Esophagus muscularis mucosa (tissue), 4 donors: ENCODE measurements around the gene MAN1C1. TPM values are rescaled to one million over a fixed set of nuclear protein-coding genes. Genes with fewer than 3 reads are reported as not detected.

Experiments used
- DNase-seq: peaks from one replicate; pipeline ENCODE4 v3.0.0-alpha.2; 2017; ENCODE audit errors: extremely low spot score
- H3K27ac ChIP-seq, 4 donors: fragments of 200-600 bp; sonication (generic); replicated peaks in 1 of 4; 1 replicate in 3 of 4; 2 replicates in 1 of 4; pipeline ENCODE4 v1.5.1; 2016 to 2019; ENCODE audit warnings: mild to moderate bottlenecking in 1 of 4
- H3K27me3 ChIP-seq, 4 donors: fragments of 200-600 bp; sonication (generic); one replicate each; pipeline versions ENCODE4 v1.5.1 to v1.6.0; 2016 to 2019
- H3K36me3 ChIP-seq, 4 donors: fragments of 200-600 bp; sonication (generic); one replicate each; pipeline ENCODE4 v1.5.1; 2016 to 2019
- H3K4me1 ChIP-seq, 4 donors: fragments of 200-600 bp; sonication (generic); one replicate each; pipeline ENCODE4 v1.5.1; 2016 to 2019
- H3K4me3 ChIP-seq, 4 donors: fragments of 200-600 bp; sonication (generic); 1 replicate in 2 of 4; 2 replicates in 2 of 4; pipeline ENCODE4 v1.5.1; 2016 to 2019; ENCODE audit warnings: mild to moderate bottlenecking in 4 of 4, moderate library complexity in 1 of 4
- H3K9me3 ChIP-seq, 4 donors: fragments of 200-600 bp; sonication (generic); 1 replicate in 3 of 4; 2 replicates in 1 of 4; pipeline ENCODE4 v1.5.1; 2016 to 2019
- EP300 ChIP-seq: sonication (generic); formaldehyde crosslinking; IDR thresholded peaks from one replicate; pipeline ENCODE4 v1.6.1; 2017; ENCODE audit warnings: antibody characterized with exemption
- POLR2A ChIP-seq: fragments of 450-650 bp; IDR thresholded peaks from one replicate; pipeline ENCODE4 v1.6.1; 2017; ENCODE audit warnings: antibody characterized with exemption, moderate library complexity, mild to moderate bottlenecking, low read depth
- POLR2AphosphoS5 ChIP-seq, 2 donors: sonication (generic); formaldehyde crosslinking; IDR thresholded peaks; one replicate each; pipeline ENCODE4 v1.6.1; 2017; ENCODE audit warnings: antibody characterized with exemption in 2 of 2
- WGBS: methylation state at CpG from one replicate; pipeline ENCODE4 v1.1.5; 2018; 5-methylcytosine and 5-hydroxymethylcytosine counted together
- intact Hi-C: fragments of 100-400 bp; cut with DNase I; formaldehyde crosslinking; loops from one replicate; pipeline ENCODE4 v1.15.1; 2023
- total RNA-seq, 4 donors: library from RNA; depleted of rRNA; stranded (reverse); fragments of >200 nt; gene quantifications; one replicate each; pipeline versions ENCODE4 v1.1.0 to v1.2.1, GENCODE V29; 2016
- TF ChIP-seq, protein P1 (sequence below), 3 experiments: fragments of 200-600 bp in 2 of 3; fragments of 450-650 bp in 1 of 3; sonication (generic) in 2 of 3; IDR thresholded peaks; one replicate each; pipeline ENCODE4 v1.5.1; 2017 to 2019; ENCODE audit warnings: antibody characterized with exemption in 3 of 3, mild to moderate bottlenecking in 2 of 3, moderate library complexity in 1 of 3

MAN1C1 gene
- total RNA-seq, 4 donors from 2014 or later: 20.2 to 22.8 (median 20.7) TPM

GRCh38 chr1:25675729-25676476 lies 59.3 kb downstream of the MAN1C1 start:
- no peak for DNase-seq
- no peak overlapping the region for H3K27ac ChIP-seq
- no peaks in the 10 kb centered on the region for H3K9me3 ChIP-seq
- peaks cover 11 to 29% (median 25%) of the 10 kb centered on the region in 4 donors for H3K4me1 ChIP-seq
- H3K4me3 ChIP-seq: no peak overlapping the region
- no peaks in the 10 kb centered on the region for H3K36me3 ChIP-seq
- 85% methylated on average over 9 of the region's 11 CpGs for WGBS
- intact Hi-C loops: no loop called here
- no peak for TF ChIP-seq POLR2A
- no peak for TF ChIP-seq POLR2AphosphoS5 (IDR thresholded peaks at IDR 0.05)
- TF ChIP-seq, protein P1, sequence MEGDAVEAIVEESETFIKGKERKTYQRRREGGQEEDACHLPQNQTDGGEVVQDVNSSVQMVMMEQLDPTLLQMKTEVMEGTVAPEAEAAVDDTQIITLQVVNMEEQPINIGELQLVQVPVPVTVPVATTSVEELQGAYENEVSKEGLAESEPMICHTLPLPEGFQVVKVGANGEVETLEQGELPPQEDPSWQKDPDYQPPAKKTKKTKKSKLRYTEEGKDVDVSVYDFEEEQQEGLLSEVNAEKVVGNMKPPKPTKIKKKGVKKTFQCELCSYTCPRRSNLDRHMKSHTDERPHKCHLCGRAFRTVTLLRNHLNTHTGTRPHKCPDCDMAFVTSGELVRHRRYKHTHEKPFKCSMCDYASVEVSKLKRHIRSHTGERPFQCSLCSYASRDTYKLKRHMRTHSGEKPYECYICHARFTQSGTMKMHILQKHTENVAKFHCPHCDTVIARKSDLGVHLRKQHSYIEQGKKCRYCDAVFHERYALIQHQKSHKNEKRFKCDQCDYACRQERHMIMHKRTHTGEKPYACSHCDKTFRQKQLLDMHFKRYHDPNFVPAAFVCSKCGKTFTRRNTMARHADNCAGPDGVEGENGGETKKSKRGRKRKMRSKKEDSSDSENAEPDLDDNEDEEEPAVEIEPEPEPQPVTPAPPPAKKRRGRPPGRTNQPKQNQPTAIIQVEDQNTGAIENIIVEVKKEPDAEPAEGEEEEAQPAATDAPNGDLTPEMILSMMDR (IDR thresholded peaks at IDR 0.05): no peak
- no peak for TF ChIP-seq EP300
- H3K27me3 ChIP-seq: no peaks in the 10 kb centered on the region

GRCh38 chr1:25676488-25676887 lies 59.9 kb downstream of the MAN1C1 start:
- 28% methylated on average over 3 of the region's 3 CpGs for WGBS

GRCh38 chr1:25677193-25677773 lies 60.7 kb downstream of the MAN1C1 start:
- no peak overlapping the region for H3K4me3 ChIP-seq
- H3K9me3 ChIP-seq: no peaks in the 10 kb centered on the region
- no peak overlapping the region for H3K27ac ChIP-seq
- no peaks in the 10 kb centered on the region for H3K36me3 ChIP-seq
- DNase-seq: no peak
- no peaks in the 10 kb centered on the region for H3K27me3 ChIP-seq
- 93% methylated on average over 6 of the region's 6 CpGs for WGBS
- peaks cover 11 to 29% (median 24%) of the 10 kb centered on the region in 4 donors for H3K4me1 ChIP-seq
- TF ChIP-seq EP300 (no peak), POLR2AphosphoS5 (IDR thresholded peaks at IDR 0.05) (no peak), POLR2A (no peak)
- TF ChIP-seq, protein P1 (IDR thresholded peaks at IDR 0.05): no peak
- intact Hi-C loops: no loop called here

More at GRCh38 chr1:25676488-25676887, 59.9 kb downstream of the MAN1C1 start:
- no peak overlapping the region for H3K4me3 ChIP-seq
- H3K4me1 ChIP-seq: peaks cover 11 to 29% (median 25%) of the 10 kb centered on the region in 4 donors
- intact Hi-C loops: no loop called here
- no peak overlapping the region for H3K27ac ChIP-seq
- no peak for DNase-seq
- TF ChIP-seq POLR2A (no peak), POLR2AphosphoS5 (IDR thresholded peaks at IDR 0.05) (no peak), EP300 (no peak)
- TF ChIP-seq, protein P1 (IDR thresholded peaks at IDR 0.05): no peak
- H3K27me3 ChIP-seq: no peaks in the 10 kb centered on the region
- H3K9me3 ChIP-seq: no peaks in the 10 kb centered on the region
- H3K36me3 ChIP-seq: no peaks in the 10 kb centered on the region

GRCh38 chr1:25679171-25679570 lies 62.6 kb downstream of the MAN1C1 start:
- intact Hi-C loops: no loop called here
- Histone ChIP-seq H3K4me1 (peaks cover 19 to 33% (median 25%) of the 10 kb centered on the region in 4 donors), H3K36me3 (no peaks in the 10 kb centered on the region), H3K9me3 (no peaks in the 10 kb centered on the region), H3K4me3 (no peak overlapping the region), H3K27me3 (no peaks in the 10 kb centered on the region), H3K27ac (no peak overlapping the region)
- no peak for TF ChIP-seq POLR2AphosphoS5 (IDR thresholded peaks at IDR 0.05)
- no peak for TF ChIP-seq EP300
- TF ChIP-seq, protein P1 (IDR thresholded peaks at IDR 0.05): no peak
- TF ChIP-seq POLR2A: no peak
- 88% methylated on average over 2 of the region's 2 CpGs for WGBS
- DNase-seq: no peak
